ENCODE measurements around the gene PPP5C.

Gene PPP5C

GRCh38 chr19:46369817-46370216 is 22.9 kb downstream of the PPP5C start:
- H3K79me2 ChIP-seq (ENCODE audit: insufficient read depth, low read length), result peaks cover 77% of the 10 kb centered on the region
- H3K36me3 ChIP-seq (ENCODE audit: insufficient read depth, low read length), result peaks cover 79% of the 10 kb centered on the region

GRCh38 chr19:46371371-46371901 is 24.5 kb downstream of the PPP5C start:
- peaks cover 80% of the 10 kb centered on the region for H3K36me3 ChIP-seq (ENCODE audit: insufficient read depth, low read length)
- no peak for DNase-seq
- H2AFZ ChIP-seq (ENCODE audit: low read depth, low read length), result no peak overlapping the region
- no peaks in the 10 kb centered on the region for H3K9me3 ChIP-seq (ENCODE audit: insufficient read depth, low read length, severe bottlenecking)
- H3K27me3 ChIP-seq (ENCODE audit: insufficient read depth, low read length, poor library complexity), result no peaks in the 10 kb centered on the region
- peaks cover 65% of the 10 kb centered on the region for H3K79me2 ChIP-seq (ENCODE audit: insufficient read depth, low read length)
- H3K4me3 ChIP-seq (ENCODE audit: low read depth in 1 of 2, low read length in 2 of 2), result no peak overlapping the region
- TF ChIP-seq EZH2 (IDR thresholded peaks at IDR 0.05; ENCODE audit: borderline replicate concordance, low read depth, low read length, severe bottlenecking) (no peak), CTCF (IDR thresholded peaks at IDR 0.05; ENCODE audit: borderline replicate concordance, extremely low read depth, low read length, poor library complexity, severe bottlenecking) (no peak)
- H3K27ac ChIP-seq (ENCODE audit: low read length), result no peak overlapping the region
- ATAC-seq (ENCODE audit: insufficient read depth, low read depth), result no peak
- H3K9ac ChIP-seq (ENCODE audit: low read depth, low read length), result no peak overlapping the region
- 0 out of 2 replicates have a peak, but pooled peaks cover 6% of the 10 kb centered on the region for H3K4me1 ChIP-seq (ENCODE audit: insufficient read depth, low read length)
- H3K4me2 ChIP-seq (ENCODE audit: insufficient read depth, low read length), result no peak overlapping the region
- peaks cover 84% of the 10 kb centered on the region for H4K20me1 ChIP-seq (ENCODE audit: insufficient read depth, low read length)

More at GRCh38 chr19:46369817-46370216, 22.9 kb downstream of the PPP5C start:
- Histone ChIP-seq H3K4me1 (ENCODE audit: insufficient read depth, low read length) (0 out of 2 replicates have a peak, but pooled peaks cover 6% of the 10 kb centered on the region), H3K9me3 (ENCODE audit: insufficient read depth, low read length, severe bottlenecking) (no peaks in the 10 kb centered on the region), H3K4me3 (ENCODE audit: low read depth in 1 of 2, low read length in 2 of 2) (no peak overlapping the region), H3K9ac (ENCODE audit: low read depth, low read length) (no peak overlapping the region), H3K27ac (ENCODE audit: low read length) (no peak overlapping the region), H4K20me1 (ENCODE audit: insufficient read depth, low read length) (peaks cover 84% of the 10 kb centered on the region), H2AFZ (ENCODE audit: low read depth, low read length) (no peak overlapping the region), H3K4me2 (ENCODE audit: insufficient read depth, low read length) (no peak overlapping the region), H3K27me3 (ENCODE audit: insufficient read depth, low read length, poor library complexity) (no peaks in the 10 kb centered on the region)
- TF ChIP-seq CTCF (IDR thresholded peaks at IDR 0.05; ENCODE audit: borderline replicate concordance, extremely low read depth, low read length, poor library complexity, severe bottlenecking), result no peak
- TF ChIP-seq EZH2 (IDR thresholded peaks at IDR 0.05; ENCODE audit: borderline replicate concordance, low read depth, low read length, severe bottlenecking), result no peak
- DNase-seq (no peak), ATAC-seq (ENCODE audit: insufficient read depth, low read depth) (no peak)

GRCh38 chr19:46372901-46373490 is 26.1 kb downstream of the PPP5C start:
- ATAC-seq (ENCODE audit: insufficient read depth, low read depth) (no peak), DNase-seq (no peak)
- Histone ChIP-seq H3K9ac (ENCODE audit: low read depth, low read length) (no peak overlapping the region), H3K9me3 (ENCODE audit: insufficient read depth, low read length, severe bottlenecking) (no peaks in the 10 kb centered on the region), H3K36me3 (ENCODE audit: insufficient read depth, low read length) (peaks cover 80% of the 10 kb centered on the region), H3K4me2 (ENCODE audit: insufficient read depth, low read length) (no peak overlapping the region), H3K27me3 (ENCODE audit: insufficient read depth, low read length, poor library complexity) (no peaks in the 10 kb centered on the region), H3K4me1 (ENCODE audit: insufficient read depth, low read length) (0 out of 2 replicates have a peak, but pooled peaks cover 6% of the 10 kb centered on the region), H4K20me1 (ENCODE audit: insufficient read depth, low read length) (peaks cover 71% of the 10 kb centered on the region), H3K4me3 (ENCODE audit: low read depth in 1 of 2, low read length in 2 of 2) (no peak overlapping the region), H2AFZ (ENCODE audit: low read depth, low read length) (no peak overlapping the region), H3K79me2 (ENCODE audit: insufficient read depth, low read length) (peaks cover 50% of the 10 kb centered on the region), H3K27ac (ENCODE audit: low read length) (no peak overlapping the region)
- TF ChIP-seq EZH2 (IDR thresholded peaks at IDR 0.05; ENCODE audit: borderline replicate concordance, low read depth, low read length, severe bottlenecking), result no peak
- peak; percentile 37 for TF ChIP-seq CTCF (IDR thresholded peaks at IDR 0.05; ENCODE audit: borderline replicate concordance, extremely low read depth, low read length, poor library complexity, severe bottlenecking)
